Brain pericyte (primary cell): ENCODE data around the gene RPH3AL.
"Not testable (repeated sequence)": the region's sequence is repeated elsewhere in the genome, so short reads cannot be mapped to it uniquely, and the experiment has no call there.

ENCODE experiments used
- DNase-seq: peaks from one replicate; pipeline ENCODE4 v3.0.0-alpha.2; 2012; ENCODE audit warnings: low read depth, low spot score

RPH3AL gene

GRCh38 chr17:320139-320538, 32.5 kb downstream of the RPH3AL start:
- DNase-seq = no peak

DNA sequence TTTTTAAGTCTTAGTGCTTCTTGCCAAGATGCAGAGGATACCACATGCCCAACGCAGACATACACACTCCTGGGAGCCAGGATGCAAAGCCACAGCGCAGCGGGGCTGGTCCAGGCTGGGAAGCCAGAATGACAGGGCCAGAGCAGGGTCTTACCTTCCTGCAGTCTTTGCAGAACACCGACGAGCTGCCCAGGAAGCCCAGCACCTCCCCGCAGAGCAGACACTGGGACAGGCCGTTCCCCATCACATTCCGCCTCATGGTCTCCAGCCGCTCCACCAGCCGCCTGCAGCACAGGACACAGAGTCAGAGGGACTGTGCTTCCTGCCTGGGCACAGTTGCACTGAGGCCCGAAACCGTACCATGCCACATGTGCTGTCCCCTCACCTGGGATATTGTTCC, 33.3 kb downstream of the RPH3AL start:
- DNase-seq = no peak

DNA sequence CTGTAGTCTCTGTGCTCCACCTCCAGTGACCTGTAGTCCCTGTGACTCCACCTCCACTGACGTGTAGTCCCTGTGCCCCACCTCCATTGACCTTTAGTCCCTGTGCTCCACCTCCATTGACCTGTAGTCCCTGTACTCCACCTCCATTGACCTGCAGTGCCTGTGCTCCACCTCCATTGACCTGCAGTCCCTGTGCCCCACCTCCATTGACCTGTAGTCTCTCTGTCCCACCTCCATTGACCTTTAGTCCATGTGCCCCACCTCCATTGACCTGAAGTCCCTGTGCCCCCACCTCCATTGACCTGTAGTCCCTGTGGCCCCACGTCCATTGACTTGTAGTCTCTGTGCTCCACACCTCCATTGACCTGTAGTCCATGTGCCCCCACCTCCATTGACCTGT, 35.5 kb downstream of the RPH3AL start:
- not testable (repeated sequence) for DNase-seq

DNA sequence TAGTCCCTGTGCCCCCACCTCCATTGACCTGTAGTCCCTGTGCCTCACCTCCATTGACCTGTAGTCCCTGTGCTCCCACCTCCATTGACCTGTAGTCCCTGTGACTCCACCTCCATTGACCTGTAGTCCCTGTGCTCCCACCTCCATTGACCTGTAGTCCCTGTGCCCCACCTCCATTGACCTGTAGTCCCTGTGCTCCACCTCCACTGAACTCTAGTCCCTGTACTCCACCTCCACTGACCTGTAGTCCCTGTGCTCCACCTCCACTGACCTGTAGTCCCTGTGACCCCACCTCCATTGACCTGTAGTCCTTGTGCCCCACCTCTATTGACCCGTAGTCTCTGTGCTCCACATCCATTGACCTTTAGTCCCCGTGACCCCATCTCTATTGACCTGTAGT, 37.2 kb downstream of the RPH3AL start:
- DNase-seq = not testable (repeated sequence)

DNA sequence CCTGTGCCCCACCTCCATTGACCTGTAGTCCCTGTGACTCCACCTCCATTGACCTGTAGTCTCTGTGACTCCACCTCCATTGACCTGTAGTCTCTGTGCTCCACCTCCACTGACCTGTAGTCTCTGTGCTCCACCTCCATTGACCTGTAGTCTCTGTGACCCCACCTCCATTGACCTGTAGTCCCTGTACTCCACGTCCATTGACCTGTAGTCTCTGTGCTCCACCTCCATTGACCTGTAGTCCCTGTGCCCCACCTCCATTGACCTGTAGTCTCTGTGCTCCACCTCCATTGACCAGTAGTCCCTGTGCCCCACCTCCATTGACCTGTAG, 38.0 kb downstream of the RPH3AL start:
- DNase-seq = not testable (repeated sequence)

- DNase-seq = no peak
These were observed 38.5 kb downstream of the RPH3AL start for GRCh38 chr17:313911-314613.

GRCh38 chr17:313231-313630, 39.4 kb downstream of the RPH3AL start:
- no peak for DNase-seq

- DNase-seq = no peak
These were observed 40.0 kb downstream of the RPH3AL start for GRCh38 chr17:312476-313148.

- no peak for DNase-seq
These were observed 41.4 kb downstream of the RPH3AL start for GRCh38 chr17:311119-311782.

GRCh38 chr17:310111-311010, 42.2 kb downstream of the RPH3AL start:
- DNase-seq = no peak

GRCh38 chr17:309361-309888, 43.2 kb downstream of the RPH3AL start:
- no peak for DNase-seq

- DNase-seq = no peak
These were observed 44.7 kb downstream of the RPH3AL start for GRCh38 chr17:307741-308507.

DNA sequence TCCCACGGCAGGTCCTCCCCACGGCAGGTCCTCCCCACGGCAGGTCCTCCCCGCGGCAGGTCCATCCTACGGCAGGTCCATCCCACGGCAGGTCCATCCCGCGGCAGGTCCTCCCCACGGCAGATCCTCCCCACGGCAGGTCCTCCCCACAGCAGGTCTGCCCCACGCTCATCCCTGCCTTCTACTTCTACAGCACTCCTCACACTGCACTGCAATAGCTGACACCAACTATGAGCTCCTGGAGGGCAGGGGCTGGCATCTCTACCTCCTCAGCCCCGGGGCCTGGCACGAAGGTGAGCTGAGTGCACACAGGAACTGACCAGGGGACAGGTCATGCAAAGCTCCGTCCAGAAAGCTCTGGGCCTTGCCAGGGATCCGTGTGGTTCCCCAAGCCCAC, 45.3 kb downstream of the RPH3AL start:
- no peak for DNase-seq

DNA sequence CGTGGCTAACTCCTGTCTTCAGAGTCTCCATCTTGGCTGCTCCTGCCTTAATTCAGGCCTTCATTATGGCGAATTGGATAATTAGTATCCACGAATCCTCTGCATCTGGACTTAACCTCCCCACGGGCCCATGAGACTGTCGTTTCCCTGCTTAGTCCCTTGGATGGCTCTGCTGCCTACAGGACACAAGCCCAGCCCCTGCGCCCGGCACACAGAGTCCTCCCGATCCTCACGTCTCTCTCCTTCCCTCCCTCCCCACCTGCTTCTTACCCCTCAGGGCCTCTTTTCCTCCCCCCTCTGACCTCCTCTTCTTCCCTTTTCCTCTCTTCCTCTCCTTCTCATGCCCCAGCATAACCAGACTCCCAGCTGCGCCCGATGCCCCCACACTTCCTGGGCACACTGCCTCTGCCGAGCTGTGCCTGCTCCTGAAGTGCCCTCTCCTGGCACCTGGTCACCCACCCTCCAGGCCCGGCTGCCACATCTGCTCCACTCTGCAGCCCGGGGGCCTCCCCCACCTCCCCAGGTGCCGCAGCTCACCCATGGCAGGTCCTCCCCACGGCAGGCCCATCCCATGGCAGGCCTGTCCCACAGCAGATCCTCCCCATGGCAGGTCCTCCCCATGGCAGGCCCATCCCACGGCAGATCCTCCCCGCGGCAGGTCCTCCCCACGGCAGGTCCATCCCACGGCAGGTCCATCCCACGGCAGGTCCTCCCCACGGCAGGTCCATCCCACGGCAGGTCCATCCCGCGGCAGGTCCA, 45.9 kb downstream of the RPH3AL start:
- no peak for DNase-seq

- no peak for DNase-seq
These were observed 46.5 kb downstream of the RPH3AL start for GRCh38 chr17:306116-306515.

DNA sequence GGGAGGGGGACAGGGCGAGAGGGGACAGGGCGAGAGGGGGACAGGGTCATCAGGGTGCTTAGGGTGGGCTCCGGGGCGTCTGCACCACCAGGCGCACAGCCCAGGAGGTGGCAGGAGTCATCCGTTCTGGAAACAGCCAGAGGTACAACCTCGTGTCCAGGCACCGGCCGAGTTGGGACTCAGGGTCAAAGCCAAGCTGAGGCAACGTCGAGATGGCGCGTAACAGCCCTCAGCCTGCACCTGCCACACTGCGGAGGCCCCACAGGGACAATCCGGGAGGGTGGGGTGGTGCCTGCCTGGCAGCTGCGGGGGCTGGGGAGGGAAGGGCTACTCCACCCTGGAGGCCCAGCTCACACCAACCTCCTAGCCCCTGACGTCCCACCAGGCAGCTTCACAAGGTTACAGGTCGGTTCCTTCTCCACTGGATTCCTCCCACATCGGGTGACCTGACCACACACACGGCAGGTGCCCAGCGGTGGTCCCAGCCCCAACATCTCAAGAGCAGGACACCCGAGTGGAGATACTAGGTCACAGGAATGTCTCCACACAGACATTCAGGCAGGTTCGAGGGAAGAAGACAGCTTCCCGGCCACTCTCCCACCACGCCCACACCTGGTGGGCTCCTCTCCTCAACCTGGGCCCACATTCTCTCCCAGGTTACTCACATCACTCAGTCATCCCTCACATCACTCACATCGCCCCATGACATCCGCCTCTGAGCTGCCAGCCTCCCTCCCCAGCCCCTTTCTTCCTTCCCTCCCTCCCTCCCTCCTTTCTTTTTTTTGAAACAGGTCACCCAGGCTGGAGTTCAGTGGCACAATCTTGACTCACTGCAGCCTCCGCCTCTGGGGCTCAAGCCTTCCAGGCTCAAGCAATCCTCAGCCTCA, 47.3 kb downstream of the RPH3AL start:
- DNase-seq = no peak

- DNase-seq = no peak
These were observed 48.1 kb downstream of the RPH3AL start for GRCh38 chr17:304461-304860.

DNA sequence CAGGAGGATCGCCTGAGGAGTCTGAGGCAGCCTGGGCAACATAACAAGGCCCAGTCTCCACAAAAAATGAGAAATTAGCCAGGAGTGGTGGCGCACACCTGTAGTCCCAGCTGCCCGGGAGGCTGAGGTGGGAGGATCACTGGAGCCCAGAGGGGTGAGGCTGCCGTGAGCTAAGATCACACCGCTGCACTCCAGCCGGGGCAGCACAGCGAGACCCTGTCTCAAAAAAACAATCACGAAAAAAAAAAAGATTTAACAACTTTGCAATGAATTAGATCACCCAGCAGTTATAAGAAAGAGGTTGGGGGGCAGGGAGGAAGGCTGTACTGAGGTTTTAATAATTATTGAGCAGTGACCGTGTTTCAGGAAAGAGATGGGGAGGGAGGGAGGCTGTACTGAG, 49.4 kb downstream of the RPH3AL start:
- no peak for DNase-seq

DNA sequence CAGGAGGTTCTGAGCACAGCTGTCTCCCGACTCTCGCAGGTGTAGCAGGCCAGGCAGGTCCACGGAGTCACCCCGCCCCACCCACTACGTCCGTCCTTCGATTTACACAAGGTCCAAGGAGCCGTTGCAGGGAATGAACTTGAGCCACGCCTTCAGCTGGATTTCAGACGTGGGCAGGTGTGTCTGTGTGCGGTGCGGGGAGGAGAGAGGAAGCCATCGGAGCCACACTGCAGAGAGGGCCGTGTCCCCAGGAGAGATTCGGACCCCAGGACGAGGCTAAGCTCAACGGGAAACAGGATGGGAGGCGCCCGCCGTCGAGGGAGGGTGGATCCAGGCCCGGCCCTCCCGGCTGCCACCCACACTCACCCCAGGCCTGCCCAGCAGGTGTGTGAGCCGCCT, 50.3 kb downstream of the RPH3AL start:
- no peak for DNase-seq
